Activated B cell treated with CpG ODN at 0.5 μM for 24 hours (primary cell): ENCODE measurements around the gene FEM1B. TPM values are rescaled to one million over a fixed set of nuclear protein-coding genes. Genes with fewer than 3 reads are reported as not detected.

Experiments
- ATAC-seq: fragments of 200-7000 bp; cut with Tn5 transposase; one replicate; pipeline ENCODE4 v1.10.0; 2021; ENCODE audit warnings: low read depth, mild to moderate bottlenecking, moderate library complexity
- CTCF ChIA-PET: fragments of 350-600 bp; sonication (Branson Sonifier 250); formaldehyde crosslinking; loops from one replicate; lab custom pipeline; 2021; ENCODE audit warnings: antibody characterized with exemption; lab: Charles Lee
- POLR2A ChIA-PET: fragments of 350-600 bp; sonication (Branson Sonifier 250); formaldehyde crosslinking; loops from one replicate; lab custom pipeline; 2021; ENCODE audit warnings: antibody characterized with exemption; lab: Charles Lee
- DNase-seq: peaks from one replicate; pipeline ENCODE4 v3.0.0; 2022
- H3K27ac Mint-ChIP-seq: one replicate; pipeline ENCODE4 v1.8.0; 2020; ENCODE audit warnings: mixed read lengths
- H3K27me3 Mint-ChIP-seq: one replicate; pipeline ENCODE4 v1.8.0; 2021; ENCODE audit warnings: mixed read lengths
- H3K36me3 Mint-ChIP-seq: one replicate; pipeline ENCODE4 v1.8.0; 2021; ENCODE audit warnings: low read depth, mixed read lengths
- H3K4me1 Mint-ChIP-seq: one replicate; pipeline ENCODE4 v1.8.0; 2021; ENCODE audit warnings: mixed read lengths
- H3K4me3 Mint-ChIP-seq: one replicate; pipeline ENCODE4 v1.8.0; 2020; ENCODE audit warnings: mild to moderate bottlenecking, mixed read lengths
- H3K9me3 Mint-ChIP-seq: one replicate; pipeline ENCODE4 v1.8.0; 2020; ENCODE audit warnings: mixed read lengths
- intact Hi-C: fragments of 100-400 bp; cut with micrococcal nuclease; formaldehyde crosslinking; loops from one replicate; pipeline ENCODE4 v1.15.1; 2024
- total RNA-seq: library from RNA; stranded (reverse); gene quantifications from 2 replicates; pipeline ENCODE4 v1.2.3, GENCODE V29; 2022
- TF ChIP-seq, protein P1 (sequence below): fragments of 200-600 bp; IDR thresholded peaks from one replicate; pipeline ENCODE4 v1.8.0; 2022; ENCODE audit warnings: antibody characterized with exemption, mild to moderate bottlenecking

The FEM1B gene
- total RNA-seq, 1 donor from 2014 or later = 42.2 TPM

DNA sequence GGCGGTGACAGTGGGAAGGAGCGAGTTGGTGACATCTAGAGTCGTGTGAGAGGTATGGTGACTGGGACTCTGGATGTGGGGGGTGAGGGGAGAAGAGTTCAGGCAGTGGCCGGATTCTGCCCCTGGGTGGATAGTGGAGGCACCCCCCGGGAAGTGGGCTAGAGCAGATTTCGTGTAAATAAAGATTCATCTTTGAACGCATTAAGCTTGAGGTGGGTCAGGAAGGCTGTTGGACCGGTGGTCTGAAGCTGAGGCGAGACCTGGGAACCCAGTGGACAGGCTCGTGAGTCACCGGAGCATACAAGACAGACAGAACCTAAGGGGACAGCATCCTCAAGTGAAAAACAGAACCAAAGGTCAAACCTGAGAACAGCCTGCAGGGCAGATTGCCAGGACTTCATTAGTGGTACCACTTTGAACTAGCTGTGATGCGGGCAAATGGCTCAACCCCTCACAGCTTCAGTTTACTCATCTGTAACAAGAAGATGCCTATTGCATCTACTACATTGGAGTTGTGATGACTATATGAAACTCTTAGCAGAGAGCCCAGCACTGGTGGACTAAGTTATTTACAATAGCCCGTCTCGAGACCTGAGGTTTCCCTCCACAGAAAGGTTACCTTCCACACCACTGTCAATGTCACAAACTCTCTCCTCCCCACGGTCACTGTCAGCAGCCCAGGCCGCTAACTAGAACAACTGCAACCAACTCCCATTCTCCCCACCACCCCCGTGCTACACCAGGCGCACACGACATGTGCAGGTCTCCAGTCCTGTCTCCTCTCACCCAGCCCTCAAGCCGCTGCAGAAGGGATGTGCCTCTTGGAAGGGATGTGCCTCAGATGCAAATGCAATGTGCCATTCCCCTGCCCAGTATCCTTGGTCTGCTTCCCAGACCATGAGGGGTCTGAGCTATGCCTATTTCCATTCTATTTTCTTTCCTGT, 47.1 kb upstream of the FEM1B start:
- no peaks in the 10 kb centered on the region for H3K9me3 Mint-ChIP-seq
- H3K36me3 Mint-ChIP-seq = peaks cover 3% of the 10 kb centered on the region
- H3K4me3 Mint-ChIP-seq = peak overlapping the region; percentile 92
- no peak for DNase-seq
- peak overlapping the region; percentile 89 for H3K27ac Mint-ChIP-seq
- no peaks in the 10 kb centered on the region for H3K27me3 Mint-ChIP-seq
- CTCF ChIA-PET = interaction anchor here (1.0 to 2.5 kb wide), 4 partner anchors 12 to 367 kb away, joined by 3 to 8 read pairs (median 3); no protein-coding TSS in a partner anchor
- intact Hi-C loops = loop anchor here (1.0 kb wide), 2 partner anchors 176 to 367 kb away; partner anchors contain the start of gene PIAS1
- TF ChIP-seq, protein P1, sequence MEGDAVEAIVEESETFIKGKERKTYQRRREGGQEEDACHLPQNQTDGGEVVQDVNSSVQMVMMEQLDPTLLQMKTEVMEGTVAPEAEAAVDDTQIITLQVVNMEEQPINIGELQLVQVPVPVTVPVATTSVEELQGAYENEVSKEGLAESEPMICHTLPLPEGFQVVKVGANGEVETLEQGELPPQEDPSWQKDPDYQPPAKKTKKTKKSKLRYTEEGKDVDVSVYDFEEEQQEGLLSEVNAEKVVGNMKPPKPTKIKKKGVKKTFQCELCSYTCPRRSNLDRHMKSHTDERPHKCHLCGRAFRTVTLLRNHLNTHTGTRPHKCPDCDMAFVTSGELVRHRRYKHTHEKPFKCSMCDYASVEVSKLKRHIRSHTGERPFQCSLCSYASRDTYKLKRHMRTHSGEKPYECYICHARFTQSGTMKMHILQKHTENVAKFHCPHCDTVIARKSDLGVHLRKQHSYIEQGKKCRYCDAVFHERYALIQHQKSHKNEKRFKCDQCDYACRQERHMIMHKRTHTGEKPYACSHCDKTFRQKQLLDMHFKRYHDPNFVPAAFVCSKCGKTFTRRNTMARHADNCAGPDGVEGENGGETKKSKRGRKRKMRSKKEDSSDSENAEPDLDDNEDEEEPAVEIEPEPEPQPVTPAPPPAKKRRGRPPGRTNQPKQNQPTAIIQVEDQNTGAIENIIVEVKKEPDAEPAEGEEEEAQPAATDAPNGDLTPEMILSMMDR = no peak
- POLR2A ChIA-PET = interaction anchor here (1.1 to 3.1 kb wide), 5 partner anchors 20 to 1165 kb away, joined by 3 to 34 read pairs (median 3); partner anchors contain the start of genes FEM1B, PIAS1 and SMAD3
- no peak for ATAC-seq
- peaks cover 41% of the 10 kb centered on the region for H3K4me1 Mint-ChIP-seq

DNA sequence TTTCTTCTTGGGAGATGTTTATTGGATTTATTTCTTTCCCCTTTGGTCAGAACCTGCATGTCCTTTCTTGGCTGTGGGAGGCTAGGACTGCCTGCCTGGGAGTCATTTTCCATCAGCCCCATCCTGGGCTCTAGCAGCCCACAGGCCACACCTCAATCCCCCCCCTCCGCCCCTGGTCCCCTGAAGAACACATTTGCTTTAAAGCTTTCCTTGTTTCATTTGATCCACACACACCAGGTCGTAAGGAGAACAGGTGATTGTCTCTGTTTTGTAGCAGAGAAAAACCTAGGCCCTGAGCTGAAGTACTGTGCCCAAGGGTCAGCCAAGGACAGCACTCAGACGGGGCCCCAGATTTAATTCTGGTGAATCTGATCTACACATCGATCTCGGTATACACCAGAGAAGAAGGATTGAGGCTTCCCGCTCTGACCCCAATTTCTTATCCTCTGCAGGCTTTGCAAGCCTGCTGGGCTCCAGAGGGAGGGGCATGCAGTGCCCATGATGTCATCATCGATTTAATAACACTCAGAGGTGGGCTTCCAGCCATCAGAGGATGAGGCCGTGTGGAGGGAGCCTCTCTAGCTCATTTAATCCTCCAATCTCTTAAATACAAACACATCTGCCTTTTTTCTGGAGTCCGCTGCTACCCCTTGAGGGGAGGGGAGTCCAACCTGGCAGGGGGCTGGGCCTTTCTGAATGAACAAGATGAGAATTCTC, 46.3 kb upstream of the FEM1B start:
- H3K9me3 Mint-ChIP-seq = no peaks in the 10 kb centered on the region
- H3K27me3 Mint-ChIP-seq = no peaks in the 10 kb centered on the region
- ChIA-PET POLR2A (interaction anchor here (1.6 to 1.8 kb wide), 2 partner anchors 21 to 46 kb away, joined by 3 to 11 read pairs; partner anchors contain the start of gene FEM1B), CTCF (interaction anchor here (0.7 to 2.5 kb wide), 2 partner anchors 22 to 165 kb away, joined by 3 to 8 read pairs; no protein-coding TSS in a partner anchor)
- ATAC-seq (no peak), DNase-seq (no peak)
- H3K4me1 Mint-ChIP-seq = peaks cover 38% of the 10 kb centered on the region
- H3K27ac Mint-ChIP-seq = no peak overlapping the region
- TF ChIP-seq, protein P1 = no peak
- peaks cover 3% of the 10 kb centered on the region for H3K36me3 Mint-ChIP-seq
- intact Hi-C loops = no loop called here
- peak overlapping the region; percentile 92 for H3K4me3 Mint-ChIP-seq

DNA sequence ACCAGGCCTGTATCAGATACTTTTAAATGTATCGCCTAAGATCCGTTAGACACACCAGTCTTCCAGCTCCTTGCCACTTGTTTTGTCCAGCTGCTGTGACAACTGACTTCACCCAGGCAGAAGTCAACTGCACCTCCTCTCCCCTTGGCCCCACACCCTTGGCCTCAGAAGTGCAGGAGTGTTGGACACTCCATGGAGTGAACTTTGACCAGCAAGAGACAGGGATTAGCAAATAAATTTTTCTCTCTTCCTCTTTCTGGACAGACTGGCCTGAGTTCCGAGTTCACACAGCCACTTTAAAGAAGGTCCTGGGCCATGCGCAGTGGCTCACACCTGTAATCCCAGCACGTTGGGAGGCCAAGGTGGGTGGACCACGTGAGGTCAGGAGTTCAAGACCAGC, 45.1 kb upstream of the FEM1B start:
- ATAC-seq (no peak), DNase-seq (no peak)
- no peaks in the 10 kb centered on the region for H3K9me3 Mint-ChIP-seq
- intact Hi-C loops = no loop called here
- TF ChIP-seq, protein P1 = no peak
- CTCF ChIA-PET = interaction anchor here (0.7 kb wide), 1 partner anchor 166 kb away, joined by 3 read pairs; no protein-coding TSS in a partner anchor
- H3K36me3 Mint-ChIP-seq = peaks cover 3% of the 10 kb centered on the region
- H3K27ac Mint-ChIP-seq = no peak overlapping the region
- POLR2A ChIA-PET = interaction anchor here (0.7 to 1.8 kb wide), 2 partner anchors 45 to 587 kb away, joined by 4 to 11 read pairs; partner anchors contain the start of gene FEM1B
- H3K4me3 Mint-ChIP-seq = no peak overlapping the region
- H3K27me3 Mint-ChIP-seq = no peaks in the 10 kb centered on the region
- H3K4me1 Mint-ChIP-seq = peaks cover 30% of the 10 kb centered on the region

DNA sequence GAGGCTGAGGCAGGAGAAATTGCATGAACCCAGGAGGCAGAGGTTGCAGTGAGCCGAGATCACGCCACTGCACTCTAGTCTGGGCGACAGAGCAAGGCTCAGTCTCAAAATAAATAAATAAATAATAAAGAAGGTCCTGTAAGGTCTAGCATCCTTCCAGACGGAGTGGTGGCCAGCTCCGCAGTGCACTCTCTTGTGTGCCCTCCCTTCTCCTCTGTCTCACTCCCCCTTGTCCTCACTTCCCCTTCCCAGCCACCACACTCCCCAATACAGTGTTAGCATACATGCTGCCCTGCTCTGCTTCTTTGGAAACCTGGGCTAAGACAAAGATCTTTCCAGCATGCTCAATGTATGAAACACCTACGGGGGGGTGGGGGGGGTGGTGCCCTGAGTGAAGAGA, 44.6 kb upstream of the FEM1B start:
- no peaks in the 10 kb centered on the region for H3K9me3 Mint-ChIP-seq
- peaks cover 26% of the 10 kb centered on the region for H3K4me1 Mint-ChIP-seq
- peaks cover 3% of the 10 kb centered on the region for H3K36me3 Mint-ChIP-seq
- ATAC-seq (no peak), DNase-seq (no peak)
- POLR2A ChIA-PET = interaction anchor here (1.8 kb wide), 1 partner anchor 44 kb away, joined by 11 read pairs; the partner anchor contains the start of gene FEM1B
- intact Hi-C loops = no loop called here
- CTCF ChIA-PET = no interaction called here
- TF ChIP-seq, protein P1 = no peak
- no peak overlapping the region for H3K4me3 Mint-ChIP-seq
- no peaks in the 10 kb centered on the region for H3K27me3 Mint-ChIP-seq
- no peak overlapping the region for H3K27ac Mint-ChIP-seq
